HG02970 (cell line): ENCODE measurements around the gene ANKRD29.
A peak's percentile ranks its signal among the peaks of the same experiment; 100 is the strongest.
"Not testable (repeated sequence)": the region's sequence is repeated elsewhere in the genome, so short reads cannot be mapped to it uniquely, and the experiment has no call there.

Experiments
- ATAC-seq: cut with Tn5 transposase; IDR thresholded peaks from one replicate; pipeline ENCODE4 v1.9.1; 2021; ENCODE audit warnings: mild to moderate bottlenecking, moderate library complexity, moderate number of reproducible peaks; ENCODE audit not compliant: unreplicated experiment, low FRiP score

Gene ANKRD29

GRCh38 chr18:23618862-23619387 is 43.8 kb downstream of the ANKRD29 start:
- no peak for ATAC-seq

DNA sequence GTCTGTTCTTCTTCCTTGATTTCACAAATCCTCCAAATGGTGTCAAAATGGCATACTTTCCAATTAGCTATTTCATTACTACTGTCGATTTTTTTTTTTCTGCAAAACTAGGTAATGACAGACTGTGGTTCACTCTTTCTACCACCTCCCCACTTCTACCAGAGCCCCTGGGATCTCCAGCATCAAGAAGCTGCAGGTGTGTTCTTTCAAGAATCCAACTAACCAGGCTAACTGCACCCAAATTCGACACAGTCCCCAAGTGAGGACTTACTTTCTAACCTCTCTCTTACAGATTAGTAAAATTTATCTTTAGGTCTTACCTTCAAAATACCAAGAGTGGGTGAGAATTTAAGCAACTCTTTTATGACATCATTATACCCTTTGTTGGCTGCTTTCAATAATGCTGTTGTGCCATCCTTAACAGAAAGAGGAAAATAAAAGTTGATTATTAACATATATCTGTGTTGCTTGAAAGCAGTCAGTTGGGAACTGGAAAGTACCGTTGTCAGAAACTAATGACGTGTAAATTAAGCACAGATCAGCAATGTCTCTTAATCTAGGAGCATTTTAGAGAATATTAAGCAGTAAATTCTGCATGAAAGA is 45.2 kb downstream of the ANKRD29 start:
- peak; percentile 55 for ATAC-seq

DNA sequence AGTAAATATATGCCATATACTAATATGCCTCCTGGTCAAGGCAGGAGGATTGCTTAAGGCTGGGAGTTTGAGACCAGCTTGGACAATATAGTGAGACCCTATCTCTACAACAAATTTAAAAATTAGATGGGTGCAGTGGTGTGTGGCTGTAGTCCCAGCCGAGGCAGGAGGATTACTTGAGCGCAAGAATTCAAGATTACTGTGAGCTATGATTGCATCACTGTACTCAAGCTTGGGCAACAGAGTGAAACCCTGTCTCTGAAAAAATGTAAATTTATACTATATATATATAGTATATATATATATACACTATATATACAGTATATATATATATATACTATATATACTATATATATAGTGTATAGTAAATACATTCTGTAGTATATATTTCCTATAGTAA is 46.5 kb downstream of the ANKRD29 start:
- ATAC-seq: no peak

DNA sequence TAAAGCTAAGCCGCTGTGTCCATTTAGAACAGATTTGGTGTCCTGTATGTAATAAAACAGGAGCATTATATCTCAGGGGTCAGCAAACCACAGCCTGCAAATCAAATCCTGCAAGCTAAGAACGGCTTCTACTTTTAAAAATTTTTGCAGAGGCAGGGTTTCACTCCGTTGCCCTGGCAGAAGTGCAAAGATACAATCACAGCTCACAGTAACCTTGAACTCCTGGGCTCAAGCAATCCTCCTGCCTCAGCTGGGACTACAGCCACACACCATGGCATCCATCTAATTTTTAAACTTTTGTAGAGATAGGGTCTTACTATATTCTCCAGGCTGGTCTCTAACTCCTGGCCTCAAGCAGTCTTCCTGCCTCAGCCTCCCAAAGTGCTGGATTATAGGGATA is 47.8 kb downstream of the ANKRD29 start:
- ATAC-seq: no peak

GRCh38 chr18:23614413-23614812 is 48.3 kb downstream of the ANKRD29 start:
- no peak for ATAC-seq

DNA sequence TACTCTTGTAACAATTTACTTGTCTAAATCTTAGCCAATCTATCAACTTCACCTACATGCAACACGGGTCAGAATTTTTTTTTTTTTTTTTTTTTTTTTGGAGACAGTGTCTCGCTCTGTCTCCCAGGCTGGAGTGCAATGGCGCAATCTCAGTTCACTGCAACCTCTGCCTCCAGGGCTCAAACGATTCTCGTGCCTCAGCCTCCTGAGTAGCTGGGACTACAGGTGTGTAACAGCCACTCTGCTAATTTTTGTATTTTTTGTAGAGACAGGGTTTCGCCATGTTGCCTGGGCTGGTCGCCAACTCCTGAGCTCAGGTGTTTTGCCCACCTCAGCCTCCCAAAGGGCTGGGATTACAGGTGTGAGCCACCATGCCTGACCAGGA is 49.6 kb downstream of the ANKRD29 start:
- ATAC-seq: not testable (repeated sequence)

GRCh38 chr18:23612434-23613090 is 50.1 kb downstream of the ANKRD29 start:
- ATAC-seq: no peak

DNA sequence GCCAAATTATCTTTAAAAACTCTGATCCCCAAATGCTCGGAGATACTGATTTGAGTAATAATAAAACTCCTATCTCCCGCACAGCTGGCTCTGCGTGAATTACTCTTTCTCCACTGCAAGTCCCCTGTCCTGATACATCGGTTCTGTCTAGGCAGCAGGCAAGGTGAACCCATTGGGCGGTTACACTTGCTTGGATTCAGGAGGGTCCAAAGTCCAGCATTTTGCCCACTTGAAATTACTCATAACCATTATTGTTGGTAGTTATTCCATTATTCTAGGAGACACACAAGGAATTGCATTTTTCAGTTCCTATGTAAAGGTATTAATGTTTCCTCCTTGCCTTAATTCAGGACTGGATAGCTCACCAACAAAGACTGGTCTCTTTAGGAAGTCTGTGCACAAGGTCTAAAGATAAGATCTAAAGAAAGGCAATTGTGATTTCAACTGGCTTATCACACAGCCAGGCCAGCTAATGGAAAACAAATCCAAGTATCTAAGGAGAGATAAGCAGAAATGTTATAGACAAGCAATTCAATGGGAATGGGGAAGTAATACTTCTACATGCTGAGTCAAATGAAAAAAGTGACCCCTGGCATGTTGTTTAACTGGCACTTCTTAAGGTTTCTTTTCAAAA is 53.2 kb downstream of the ANKRD29 start:
- no peak for ATAC-seq

GRCh38 chr18:23608211-23608610 is 54.5 kb downstream of the ANKRD29 start:
- no peak for ATAC-seq

DNA sequence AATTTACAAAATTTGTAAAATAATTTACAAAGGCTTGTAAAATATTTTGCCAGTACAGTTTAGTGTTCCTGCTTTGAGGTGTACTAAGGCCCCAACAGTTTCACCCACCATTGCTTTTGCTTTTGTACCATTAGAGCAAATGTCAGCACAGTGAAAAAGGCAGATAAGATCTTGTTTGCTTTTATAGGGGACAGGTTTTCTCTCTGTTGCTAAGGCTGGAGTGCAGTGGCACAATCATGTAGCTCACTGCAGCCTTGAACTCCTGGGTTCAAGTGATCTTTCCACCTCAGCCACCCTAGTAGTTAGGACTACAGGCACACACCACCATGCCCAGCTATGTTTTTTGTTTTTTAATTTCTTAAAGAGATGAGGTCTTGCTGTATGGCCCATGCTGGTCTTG is 56.8 kb downstream of the ANKRD29 start:
- no peak for ATAC-seq

DNA sequence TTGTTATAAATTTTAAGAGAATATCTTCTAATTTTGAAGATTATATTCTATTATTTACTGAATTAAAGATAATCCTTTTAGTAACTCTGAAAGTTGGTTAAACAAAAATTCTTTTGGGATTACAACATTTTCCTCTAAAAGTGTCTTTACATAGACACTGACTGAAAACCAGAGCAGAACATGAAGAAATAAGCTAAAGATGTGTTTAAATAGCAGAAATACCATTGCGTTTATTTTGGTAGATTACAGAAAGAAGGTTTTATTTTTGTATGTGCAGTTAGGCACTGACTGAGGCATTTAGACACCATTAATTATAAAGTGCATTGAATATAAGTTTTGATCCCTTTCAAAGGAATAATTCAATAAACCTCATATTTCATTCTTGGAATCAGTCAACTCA is 62.9 kb downstream of the ANKRD29 start:
- no peak for ATAC-seq

DNA sequence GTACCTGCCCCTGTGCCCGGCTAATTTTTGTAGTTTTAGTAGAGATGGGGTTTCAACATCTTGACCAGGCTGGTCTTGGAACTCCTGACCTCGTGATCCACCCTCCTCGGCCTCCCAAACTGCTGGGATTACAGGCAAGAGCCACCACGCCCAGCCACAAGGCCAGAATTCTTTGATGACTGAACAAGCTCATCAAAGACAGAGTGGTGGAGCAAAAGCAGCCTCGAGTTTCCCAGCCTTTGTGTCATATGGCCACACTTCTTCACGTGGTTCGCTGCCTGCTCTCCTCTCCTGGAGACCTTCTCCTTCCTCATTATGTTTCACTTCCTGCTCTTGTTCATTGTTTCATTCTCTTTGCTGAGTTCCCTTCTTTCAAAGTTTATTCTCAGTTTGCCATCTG is 66.5 kb downstream of the ANKRD29 start:
- ATAC-seq: no peak

DNA sequence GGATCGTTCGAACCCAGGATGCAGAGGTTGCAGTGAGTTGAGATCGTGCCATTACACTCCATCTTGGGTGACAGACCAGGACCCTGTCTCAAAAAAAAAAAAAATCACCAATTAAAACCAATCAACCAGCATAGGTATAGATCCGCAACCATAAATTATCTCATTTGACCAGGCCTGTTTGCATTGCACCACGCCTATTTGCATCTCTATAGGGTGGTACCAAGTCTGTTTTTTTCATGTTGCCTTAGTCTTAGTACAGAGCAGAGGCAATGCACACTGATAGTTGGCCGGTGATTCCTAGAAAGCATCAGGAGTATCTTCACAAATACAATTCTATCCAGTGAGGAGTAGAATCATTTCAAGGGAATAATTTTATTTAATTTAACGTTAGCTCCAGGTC is 67.1 kb downstream of the ANKRD29 start:
- ATAC-seq: no peak

DNA sequence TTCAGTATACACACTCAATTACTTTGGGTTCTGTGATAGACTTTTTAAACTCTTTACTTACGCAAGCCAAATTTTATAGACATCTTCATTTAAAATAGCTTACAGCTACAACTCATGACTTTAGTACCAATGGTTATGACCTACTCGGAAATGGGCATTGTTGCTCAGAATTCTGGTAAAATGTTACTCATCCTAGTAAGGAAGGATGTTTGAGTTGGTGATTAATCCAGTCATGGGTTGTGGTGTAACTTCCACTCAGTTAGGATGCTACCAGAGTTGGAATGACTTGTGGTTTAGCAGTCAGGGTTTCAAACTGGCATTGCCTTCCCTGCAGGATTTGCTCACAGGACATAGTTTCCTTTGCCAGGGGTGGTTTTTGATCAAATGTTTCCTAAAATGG is 69.0 kb downstream of the ANKRD29 start:
- ATAC-seq: no peak

GRCh38 chr18:23592911-23593310 is 69.8 kb downstream of the ANKRD29 start:
- no peak for ATAC-seq

DNA sequence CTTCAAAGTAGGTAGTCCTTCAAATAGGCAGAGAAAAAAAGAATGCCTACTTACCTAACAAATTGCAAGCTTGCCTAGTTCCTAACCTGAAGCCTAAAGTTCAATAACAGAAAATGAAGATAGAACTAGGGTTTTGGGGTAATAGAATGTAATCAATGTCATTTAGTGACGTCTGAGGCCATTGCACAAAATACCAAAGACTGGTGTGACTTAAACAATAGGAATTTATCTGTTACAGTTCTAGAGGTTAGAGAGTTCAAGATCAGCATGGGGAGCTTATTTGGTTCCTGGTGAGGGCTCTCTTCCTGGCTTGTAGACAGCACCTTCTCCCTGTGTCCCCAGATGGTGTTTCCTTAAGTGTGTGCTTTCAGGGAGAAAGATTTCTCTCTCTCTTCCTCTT is 71.7 kb downstream of the ANKRD29 start:
- ATAC-seq: no peak

- ATAC-seq: no peak
These were observed 73.7 kb downstream of the ANKRD29 start for GRCh38 chr18:23588836-23589560.

DNA sequence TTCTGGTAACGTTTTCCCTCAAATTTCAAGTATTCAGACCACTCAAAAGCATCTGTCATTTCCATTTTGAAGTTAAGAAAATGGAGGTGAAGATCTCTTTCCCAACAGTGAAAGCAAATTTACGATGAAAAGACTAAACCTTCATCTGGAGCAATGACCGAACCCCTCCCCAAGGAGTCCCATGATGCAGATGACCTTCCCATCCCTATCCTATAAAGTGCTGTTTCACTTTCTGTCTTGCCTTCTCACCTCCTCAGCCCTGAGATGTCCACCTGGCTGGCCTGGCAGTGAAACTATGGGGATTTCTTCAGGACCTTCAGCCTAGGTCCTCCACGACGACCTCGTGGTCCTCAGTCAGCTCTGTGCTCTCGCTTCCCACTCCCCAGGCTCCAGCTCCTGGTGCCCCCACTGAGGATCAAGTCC is 75.5 kb downstream of the ANKRD29 start:
- no peak for ATAC-seq

- ATAC-seq: peak; percentile 87
These were observed 76.2 kb downstream of the ANKRD29 start, which contains the start of gene NPC1 for GRCh38 chr18:23586249-23587196. TSS of gene NPC1 (minus strand) at chr18:23586506. CDS start at chr18:23586343, 163 bp downstream.

DNA sequence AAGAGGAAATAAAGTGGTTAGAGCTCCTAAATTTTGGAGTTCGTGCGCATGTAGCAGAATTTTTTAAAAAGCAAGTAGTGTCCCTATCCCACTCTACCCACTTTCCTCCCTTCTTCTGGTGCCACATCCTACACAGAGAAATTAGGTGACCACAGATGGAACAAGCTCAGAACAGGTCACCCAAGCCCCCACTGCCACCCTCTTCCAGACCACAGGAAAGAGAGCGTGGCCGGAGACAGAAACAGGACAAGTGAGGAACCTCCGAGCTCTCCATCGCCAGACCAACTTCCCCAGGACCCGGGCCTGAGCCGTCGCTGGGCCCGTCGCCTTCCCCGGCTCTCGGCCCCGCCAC is 76.8 kb downstream of the ANKRD29 start:
- ATAC-seq: no peak
